HG03159 (cell line): ENCODE measurements around the gene TFCP2L1.

Source experiments
- ATAC-seq: cut with Tn5 transposase; IDR thresholded peaks from one replicate; pipeline ENCODE4 v1.9.1; 2021; ENCODE audit warnings: mild to moderate bottlenecking, moderate library complexity; ENCODE audit not compliant: unreplicated experiment

The TFCP2L1 gene

GRCh38 chr2:121295911-121296650, 11.1 kb upstream of the TFCP2L1 start:
- no peak for ATAC-seq

- ATAC-seq = no peak
These were observed 10.2 kb upstream of the TFCP2L1 start for GRCh38 chr2:121294881-121295840.

GRCh38 chr2:121293450-121294325, 8.7 kb upstream of the TFCP2L1 start:
- no peak for ATAC-seq

- no peak for ATAC-seq
These were observed 6.2 kb upstream of the TFCP2L1 start for GRCh38 chr2:121291251-121291580.

GRCh38 chr2:121289271-121289670, 4.3 kb upstream of the TFCP2L1 start:
- no peak for ATAC-seq

- no peak for ATAC-seq
These were observed 3.6 kb upstream of the TFCP2L1 start for GRCh38 chr2:121288454-121289231.

GRCh38 chr2:121287956-121288355, 3.0 kb upstream of the TFCP2L1 start:
- no peak for ATAC-seq

- ATAC-seq = no peak
These were observed 2.3 kb upstream of the TFCP2L1 start for GRCh38 chr2:121287146-121287798.

- ATAC-seq = no peak
These were observed 1.5 kb upstream of the TFCP2L1 start for GRCh38 chr2:121286506-121286905.

GRCh38 chr2:121285926-121286325, 924 bp upstream of the TFCP2L1 start:
- no peak for ATAC-seq

- no peak for ATAC-seq
These were observed 1.1 kb downstream of the TFCP2L1 start for GRCh38 chr2:121283670-121284462.

GRCh38 chr2:121282800-121283385, 2.1 kb downstream of the TFCP2L1 start:
- no peak for ATAC-seq

- no peak for ATAC-seq
These were observed 3.3 kb downstream of the TFCP2L1 start for GRCh38 chr2:121281694-121282093.

- no peak for ATAC-seq
These were observed 3.9 kb downstream of the TFCP2L1 start for GRCh38 chr2:121281107-121281506.

- no peak for ATAC-seq
These were observed 5.4 kb downstream of the TFCP2L1 start for GRCh38 chr2:121279476-121280220.

- no peak for ATAC-seq
These were observed 8.7 kb downstream of the TFCP2L1 start for GRCh38 chr2:121276341-121276740.

GRCh38 chr2:121273116-121273515, 11.9 kb downstream of the TFCP2L1 start:
- no peak for ATAC-seq

- no peak for ATAC-seq
These were observed 12.4 kb downstream of the TFCP2L1 start for GRCh38 chr2:121272596-121272995.
